ENCODE data around the gene WNT2B. TPM values are rescaled to one million over a fixed set of nuclear protein-coding genes. Genes with fewer than 3 reads are reported as not detected.
A peak's percentile ranks its signal among the peaks of the same experiment; 100 is the strongest.
"Not testable (repeated sequence)": the region's sequence is repeated elsewhere in the genome, so short reads cannot be mapped to it uniquely, and the experiment has no call there.

WNT2B gene
- total RNA-seq, 2 experiments from 2014 or later = not detected

GRCh38 chr1:112465122-112465521 lies 43.6 kb upstream of the WNT2B start:
- Mint-ChIP-seq H3K27ac (no peak overlapping the region), H3K4me3 (no peak overlapping the region), H3K4me1 (ENCODE audit: low read depth) (peaks cover 9% of the 10 kb centered on the region), H3K27me3 (peaks cover 30% of the 10 kb centered on the region), H3K9me3 (no peaks in the 10 kb centered on the region), H3K36me3 (ENCODE audit: low read depth) (no peaks in the 10 kb centered on the region)
- TF ChIP-seq CTCF (IDR thresholded peaks at IDR 0.05) = no peak
- CTCF ChIA-PET = interaction anchor here (0.9 to 6.6 kb wide), 13 partner anchors 8 to 290 kb away, joined by 3 to 122 read pairs (median 5); partner anchors contain the start of gene CTTNBP2NL
- ATAC-seq (no peak), DNase-seq (no peak)
- intact Hi-C loops (cut with micrococcal nuclease) = no loop called here
- POLR2A ChIA-PET = interaction anchor here (0.7 to 1.3 kb wide), 4 partner anchors 8 to 62 kb away, joined by 3 to 4 read pairs (median 3); partner anchors contain the start of gene WNT2B

GRCh38 chr1:112466078-112466660 lies 42.6 kb upstream of the WNT2B start:
- H3K36me3 Mint-ChIP-seq (ENCODE audit: low read depth) = no peaks in the 10 kb centered on the region
- CTCF ChIA-PET = interaction anchor here (0.6 to 6.6 kb wide), 23 partner anchors 9 to 444 kb away, joined by 3 to 122 read pairs (median 5); partner anchors contain the start of genes CTTNBP2NL and PPM1J

GRCh38 chr1:112470324-112470723 lies 38.4 kb upstream of the WNT2B start:
- POLR2A ChIA-PET; H3K9me3 Mint-ChIP-seq; DNase-seq; ATAC-seq; H3K27ac Mint-ChIP-seq; H3K36me3 Mint-ChIP-seq (ENCODE audit: low read depth); intact Hi-C loops (cut with micrococcal nuclease); H3K4me1 Mint-ChIP-seq (ENCODE audit: low read depth); H3K4me3 Mint-ChIP-seq: not testable (repeated sequence)
- CTCF ChIA-PET = interaction anchor here (2.1 kb wide), 1 partner anchor 79 kb away, joined by 13 read pairs; no protein-coding TSS in a partner anchor
- peaks cover 46% of the 10 kb centered on the region for H3K27me3 Mint-ChIP-seq

More at GRCh38 chr1:112466078-112466660, 42.6 kb upstream of the WNT2B start:
- Mint-ChIP-seq H3K4me1 (ENCODE audit: low read depth) (peaks cover 9% of the 10 kb centered on the region), H3K9me3 (no peaks in the 10 kb centered on the region), H3K27ac (peak overlapping the region; percentile 32), H3K4me3 (peak overlapping the region; percentile 71), H3K27me3 (peaks cover 35% of the 10 kb centered on the region)
- intact Hi-C loops (cut with micrococcal nuclease) = loop anchor here (2.0 kb wide), 1 partner anchor 75 kb away; no protein-coding TSS in a partner anchor
- peak; percentile 98 for ATAC-seq
- peak; percentile 86 for TF ChIP-seq CTCF (IDR thresholded peaks at IDR 0.05)
- POLR2A ChIA-PET = interaction anchor here (1.3 kb wide), 1 partner anchor 9 kb away, joined by 3 read pairs; no protein-coding TSS in a partner anchor
- peak; percentile 92 for DNase-seq

- ATAC-seq (no peak), DNase-seq (no peak)
- no peak for TF ChIP-seq CTCF (IDR thresholded peaks at IDR 0.05)
- ChIA-PET CTCF (no interaction called here), POLR2A (no interaction called here)
- peaks cover 41% of the 10 kb centered on the region for H3K27me3 Mint-ChIP-seq
- intact Hi-C loops (cut with micrococcal nuclease) = no loop called here
- no peaks in the 10 kb centered on the region for H3K36me3 Mint-ChIP-seq (ENCODE audit: low read depth)
- peaks cover 2% of the 10 kb centered on the region for H3K9me3 Mint-ChIP-seq
- H3K4me1 Mint-ChIP-seq (ENCODE audit: low read depth) = peaks cover 4% of the 10 kb centered on the region
- no peak overlapping the region for H3K27ac Mint-ChIP-seq
- H3K4me3 Mint-ChIP-seq = no peak overlapping the region
Observed at GRCh38 chr1:112470966-112471365, 37.8 kb upstream of the WNT2B start.

- CTCF ChIA-PET = interaction anchor here (1.8 kb wide), 1 partner anchor 81 kb away, joined by 10 read pairs; no protein-coding TSS in a partner anchor
- peaks cover 7% of the 10 kb centered on the region for H3K9me3 Mint-ChIP-seq
Observed at GRCh38 chr1:112472142-112472541, 36.6 kb upstream of the WNT2B start.

More at GRCh38 chr1:112472142-112472541, 36.6 kb upstream of the WNT2B start:
- POLR2A ChIA-PET = no interaction called here
- H3K27me3 Mint-ChIP-seq = peaks cover 37% of the 10 kb centered on the region
- H3K27ac Mint-ChIP-seq = no peak overlapping the region
- H3K36me3 Mint-ChIP-seq (ENCODE audit: low read depth) = no peaks in the 10 kb centered on the region
- TF ChIP-seq CTCF (IDR thresholded peaks at IDR 0.05) = no peak
- no peaks in the 10 kb centered on the region for H3K4me1 Mint-ChIP-seq (ENCODE audit: low read depth)
- H3K4me3 Mint-ChIP-seq = no peak overlapping the region
- DNase-seq = no peak
- ATAC-seq = no peak
- intact Hi-C loops (cut with micrococcal nuclease) = no loop called here
